DMS153 (cell line): ENCODE data around the gene KRT1.
A peak's percentile ranks its signal among the peaks of the same experiment; 100 is the strongest.

Experiments
- DNase-seq: peaks from one replicate; lab custom pipeline; 2025; lab: John Stamatoyannopoulos, UW

KRT1 gene

DNA sequence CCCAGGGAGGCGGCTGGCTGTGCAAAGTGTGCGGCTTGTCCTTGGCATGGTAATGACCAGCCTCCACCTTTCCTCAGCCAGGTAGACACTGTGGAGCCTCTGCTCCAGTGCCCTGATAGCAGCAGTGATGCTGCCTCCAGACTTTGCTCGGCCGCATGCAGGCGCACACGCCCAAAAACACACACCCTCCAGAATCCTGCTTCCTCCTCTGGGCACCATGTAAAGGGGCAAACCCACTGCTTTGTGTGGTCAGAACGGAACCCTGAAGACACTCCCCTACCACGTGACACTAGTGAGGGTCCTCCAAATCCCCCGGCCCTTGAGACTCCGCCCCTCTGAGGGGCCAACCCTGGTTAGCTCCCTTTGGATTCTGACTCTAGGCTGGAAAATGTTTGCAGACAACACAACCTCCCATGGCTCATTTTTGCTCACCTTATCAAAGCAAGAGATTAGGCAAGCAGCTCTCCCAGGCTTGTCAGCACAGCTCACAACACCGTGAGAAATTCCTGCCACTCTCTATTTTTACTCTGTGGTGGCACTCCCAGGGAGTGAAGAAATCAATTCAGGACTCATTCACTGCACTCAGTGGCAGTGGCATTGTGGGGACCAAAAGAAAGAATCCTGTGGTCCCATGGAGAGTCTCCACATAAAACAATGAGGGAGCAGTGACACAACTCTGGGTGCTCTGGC is 18.6 kb upstream of the KRT1 start:
- DNase-seq = no peak

DNA sequence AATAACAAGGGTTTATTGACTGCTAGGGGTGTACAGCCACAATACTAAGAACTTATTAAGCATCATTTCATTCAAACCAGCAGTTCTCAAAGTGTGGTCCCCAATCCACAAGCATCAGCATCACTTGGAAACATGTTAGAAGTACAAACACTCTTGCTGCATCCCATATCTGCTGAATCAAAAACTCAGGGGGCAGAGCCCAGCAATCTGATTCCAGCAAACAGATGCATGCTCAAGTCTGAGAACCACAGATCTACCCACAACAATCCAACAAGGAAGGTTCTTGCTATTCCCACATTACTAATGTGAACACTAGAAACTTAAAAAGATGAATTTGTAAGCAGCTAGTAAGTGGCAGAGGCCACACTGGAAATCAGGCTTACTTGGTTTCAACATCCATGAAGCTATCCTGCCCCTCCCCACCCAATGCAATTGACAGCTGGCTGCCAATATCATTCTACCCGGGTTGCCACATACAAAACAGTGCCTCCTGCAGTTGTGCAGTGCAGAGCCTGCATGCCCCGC is 16.9 kb upstream of the KRT1 start:
- DNase-seq = no peak

GRCh38 chr12:52696588-52696987 is 16.4 kb upstream of the KRT1 start:
- no peak for DNase-seq

DNA sequence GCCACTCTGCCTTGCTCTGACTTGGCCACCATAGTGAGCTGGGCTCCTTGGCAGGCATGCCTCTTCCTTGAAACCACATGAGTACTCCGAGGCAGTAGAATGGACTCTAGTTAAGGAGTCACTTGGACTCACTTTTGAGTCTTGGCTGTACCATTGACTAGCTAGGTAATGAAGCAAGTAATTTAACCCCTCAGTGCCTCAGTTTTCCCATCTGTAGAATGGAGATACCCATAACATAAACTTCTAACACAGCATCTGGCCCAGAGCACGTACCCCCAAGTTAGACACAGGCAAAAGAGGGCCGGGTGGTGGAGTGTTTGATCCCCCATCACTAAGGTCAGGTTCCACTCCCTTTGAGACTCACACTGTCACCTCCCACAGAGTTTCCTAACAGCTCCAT is 14.8 kb upstream of the KRT1 start:
- DNase-seq = no peak

GRCh38 chr12:52694151-52694550 is 13.9 kb upstream of the KRT1 start:
- DNase-seq = no peak

- no peak for DNase-seq
Observed at GRCh38 chr12:52693261-52693660, 13.1 kb upstream of the KRT1 start.

- no peak for DNase-seq
Observed at GRCh38 chr12:52692254-52692653, 12.0 kb upstream of the KRT1 start.

GRCh38 chr12:52691841-52692150 is 11.6 kb upstream of the KRT1 start:
- DNase-seq = no peak

DNA sequence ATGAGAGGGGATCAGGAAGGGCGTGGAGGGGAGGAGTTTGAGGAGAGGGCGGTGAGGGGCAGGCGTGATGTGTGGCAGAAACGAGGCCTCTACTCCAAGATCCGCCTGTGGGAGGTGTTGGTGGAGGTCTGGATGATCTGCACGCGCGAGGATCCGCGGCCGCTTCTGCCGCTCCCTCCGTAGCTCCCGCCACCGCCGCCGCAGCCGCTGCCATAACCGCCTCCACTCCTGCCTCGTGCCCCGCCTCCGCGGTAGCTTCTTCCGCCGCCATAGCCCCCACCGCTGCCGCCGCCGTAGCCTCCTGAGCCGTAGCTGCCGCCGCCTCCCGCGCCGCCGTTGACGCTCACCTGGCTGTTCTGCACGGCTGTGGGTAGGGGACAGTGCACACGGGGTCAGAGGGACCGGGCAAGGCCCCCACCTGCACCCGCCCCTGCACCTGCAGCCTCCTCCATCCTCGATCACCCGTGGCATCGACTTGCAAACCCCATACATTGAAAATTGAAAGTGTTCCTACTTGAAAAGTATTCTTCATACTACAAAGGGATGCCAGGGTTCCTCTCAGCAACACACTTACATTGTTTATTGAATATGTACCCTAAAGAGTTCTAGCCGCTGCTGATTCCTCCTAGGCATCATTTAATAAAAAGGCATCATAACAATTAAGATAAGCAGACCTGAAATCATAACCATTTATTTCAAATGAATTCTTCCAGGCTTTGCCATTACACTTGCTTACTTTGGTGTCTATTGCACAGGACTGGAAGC is 11.1 kb upstream of the KRT1 start:
- peak; percentile 6 for DNase-seq

- no peak for DNase-seq
Observed at GRCh38 chr12:52690351-52691075, 10.3 kb upstream of the KRT1 start.

GRCh38 chr12:52689936-52690335 is 9.7 kb upstream of the KRT1 start:
- DNase-seq = no peak

- no peak for DNase-seq
Observed at GRCh38 chr12:52689239-52689638, 9.0 kb upstream of the KRT1 start.

DNA sequence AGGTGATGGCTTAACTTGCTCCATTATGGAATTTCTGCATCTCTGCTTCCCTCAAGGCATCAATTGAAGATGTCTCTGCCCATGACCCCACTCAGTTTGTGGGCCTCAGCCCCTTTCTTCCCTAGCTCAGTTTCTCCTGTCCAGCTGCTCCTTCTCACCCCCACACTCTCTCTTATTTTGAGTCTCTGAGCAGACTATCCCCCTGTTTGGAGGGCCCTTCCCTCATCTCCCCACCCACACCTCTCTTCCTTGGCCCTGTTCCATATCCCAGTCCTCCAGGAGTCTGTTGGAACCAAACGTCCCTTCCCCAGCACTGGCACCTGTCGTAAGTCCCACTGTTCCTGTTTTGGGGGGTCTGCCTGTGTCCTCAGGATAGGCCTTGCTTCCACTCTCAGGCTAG is 8.3 kb upstream of the KRT1 start:
- no peak for DNase-seq

DNA sequence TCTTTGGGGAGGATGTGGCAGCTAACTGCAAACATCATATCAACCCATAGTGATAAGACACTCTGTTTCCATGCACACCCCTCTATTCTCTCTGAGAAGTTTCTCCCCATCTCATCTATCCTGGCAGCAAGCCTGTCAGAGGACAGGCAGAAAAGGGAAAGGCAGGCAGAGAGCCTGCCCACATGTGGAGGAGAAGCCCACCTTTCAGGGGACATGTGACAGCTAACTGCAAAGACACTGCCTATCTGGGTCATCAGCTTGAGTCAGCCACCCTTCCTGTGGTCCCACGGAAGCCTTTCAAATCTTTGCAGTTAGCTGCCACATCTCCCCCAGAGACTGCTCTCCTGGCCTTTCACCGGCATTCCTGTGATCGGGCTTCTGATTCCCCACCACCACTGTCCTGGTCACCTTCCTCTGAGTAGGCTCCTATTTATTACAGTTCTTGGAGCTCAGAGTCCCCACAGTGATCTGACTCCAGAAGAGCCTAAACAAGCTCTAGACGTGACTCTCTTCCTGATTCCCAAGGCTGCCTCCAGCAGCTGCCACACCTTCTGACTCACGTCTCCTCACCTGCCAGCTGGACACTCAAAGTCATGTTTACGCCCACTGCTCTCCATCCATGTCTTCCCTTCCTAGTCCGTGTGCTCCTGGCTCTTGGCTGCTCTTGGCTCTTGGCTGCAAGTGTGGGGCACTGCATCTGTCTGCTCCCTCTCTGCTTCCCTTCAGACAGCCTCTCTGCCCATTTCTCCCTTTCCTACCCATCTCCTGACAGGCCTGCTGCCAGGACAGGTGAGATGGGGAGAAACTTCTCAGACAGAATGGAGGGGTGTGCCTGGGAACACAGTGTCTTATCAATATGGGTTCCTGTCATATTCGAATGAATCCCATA is 7.5 kb upstream of the KRT1 start:
- no peak for DNase-seq

DNA sequence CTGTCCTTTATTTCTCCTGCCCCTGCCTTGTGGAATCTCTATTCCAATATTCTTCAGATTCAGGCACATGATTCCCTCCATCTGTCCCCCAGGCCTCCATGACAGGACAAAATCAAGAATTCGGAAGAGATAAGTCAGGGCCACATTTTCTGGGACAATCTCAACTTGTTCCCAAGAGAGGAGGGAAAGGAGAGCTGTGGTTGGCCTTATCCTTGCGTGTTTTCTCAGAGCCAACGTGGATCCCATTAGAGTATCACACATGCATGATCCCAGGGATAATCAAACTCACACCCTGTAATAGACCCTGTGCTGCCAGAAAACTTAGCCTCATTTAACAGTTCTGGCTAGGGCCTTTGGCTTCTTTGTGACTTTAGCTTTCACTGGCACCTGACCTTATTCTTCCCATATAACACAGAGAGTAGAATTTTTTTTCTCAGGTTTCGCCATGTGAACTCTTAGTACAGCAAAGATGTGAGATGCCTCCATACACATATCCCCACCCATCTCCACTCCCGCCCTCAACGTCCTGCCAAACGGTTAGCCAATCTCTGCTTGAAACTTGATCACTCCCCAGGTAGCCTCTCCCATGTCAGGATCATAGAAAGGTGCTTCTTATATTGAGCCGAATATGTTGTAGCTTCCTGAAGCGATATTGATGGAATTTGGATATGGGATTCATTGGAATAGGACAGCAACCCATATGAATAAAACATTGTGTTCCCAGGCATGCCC is 6.7 kb upstream of the KRT1 start:
- no peak for DNase-seq

DNA sequence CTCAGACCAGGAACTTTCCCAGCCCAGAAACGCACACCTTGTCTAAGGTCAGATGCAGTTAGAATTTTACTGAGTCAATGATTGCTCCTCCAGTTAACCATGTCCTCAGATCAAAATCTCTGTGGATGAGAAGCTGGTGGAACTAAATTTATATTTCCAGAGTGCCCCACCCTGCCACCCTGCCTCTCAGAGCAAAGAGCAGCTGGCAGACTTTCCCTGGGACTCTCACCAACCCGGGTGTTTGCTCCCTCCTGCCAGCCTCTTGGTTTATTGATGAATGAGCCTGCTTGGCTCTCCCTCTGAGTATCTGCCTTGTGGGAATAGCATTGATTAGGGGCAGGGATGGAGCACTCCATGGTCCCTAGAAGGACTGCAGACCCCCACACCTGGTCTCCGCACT is 5.9 kb upstream of the KRT1 start:
- no peak for DNase-seq

- DNase-seq = no peak
Observed at GRCh38 chr12:52685406-52685890, 5.2 kb upstream of the KRT1 start.

DNA sequence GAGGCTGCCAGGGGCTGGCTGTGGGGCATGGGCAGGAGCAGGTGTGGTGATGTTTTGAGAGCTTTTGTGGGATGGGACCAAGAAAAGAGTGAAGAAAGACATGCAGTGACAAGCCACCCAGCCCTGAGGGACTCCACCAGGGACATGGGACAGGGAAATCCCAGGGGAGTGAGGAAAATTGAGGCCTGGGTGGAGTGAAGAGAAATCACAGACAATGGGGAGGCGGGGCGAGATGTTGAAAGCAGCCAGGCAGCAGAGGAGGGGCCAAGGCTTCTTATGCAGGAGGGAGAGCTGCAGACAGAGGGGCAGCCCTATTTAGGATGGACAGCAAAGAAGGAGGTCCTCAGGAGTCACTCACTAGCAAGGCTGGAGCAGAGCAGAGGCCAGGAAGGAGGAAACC is 4.2 kb upstream of the KRT1 start:
- DNase-seq = no peak

GRCh38 chr12:52683575-52684300 is 3.5 kb upstream of the KRT1 start:
- DNase-seq = no peak

DNA sequence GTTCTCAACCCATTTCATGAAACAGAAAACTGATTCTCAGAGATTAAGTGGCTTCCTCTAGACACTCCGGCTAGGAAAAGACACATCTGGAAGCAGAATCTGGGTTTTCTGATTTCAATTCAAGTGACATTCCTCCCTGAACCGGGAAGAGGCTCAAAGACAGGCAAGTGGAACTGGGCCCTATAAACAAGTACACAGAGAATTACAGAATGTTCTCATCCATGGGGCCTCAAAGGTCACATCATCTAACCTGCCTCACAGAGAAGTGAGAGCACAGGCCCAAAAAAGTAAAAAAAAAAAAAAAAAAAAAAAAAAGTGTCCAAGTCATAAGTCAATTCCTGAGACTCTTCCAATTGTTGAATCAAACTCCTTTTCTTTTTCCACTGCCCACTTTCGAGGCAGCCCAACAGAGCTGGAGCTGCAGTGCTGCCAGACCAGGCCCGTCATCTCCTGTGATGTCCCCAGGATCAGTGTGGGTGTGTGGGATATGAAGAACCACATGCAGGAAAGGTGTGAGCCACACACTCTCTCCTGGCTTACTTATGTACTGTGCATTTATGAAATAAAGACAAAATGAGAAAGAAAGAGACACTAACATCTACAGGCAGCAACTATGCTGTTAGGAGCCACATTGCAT is 2.8 kb upstream of the KRT1 start:
- no peak for DNase-seq
